Endodermal cell (in vitro differentiated cells): Measurements from ENCODE around the gene FAM13A. TPM values are rescaled to one million over a fixed set of nuclear protein-coding genes. Genes with fewer than 3 reads are reported as not detected.

ENCODE experiments used
- DNase-seq: peaks from one replicate; pipeline ENCODE4 v3.0.0-alpha.2; 2017
- H3K27ac ChIP-seq: 2 replicates; pipeline ENCODE4 v1.5.1; 2013; ENCODE audit warnings: mild to moderate bottlenecking, low read depth, low read length, moderate library complexity
- H3K27me3 ChIP-seq: 2 replicates; pipeline ENCODE4 v1.6.1; 2013; ENCODE audit warnings: mild to moderate bottlenecking, low read length, moderate library complexity; ENCODE audit not compliant: insufficient read depth, control insufficient read depth, poor library complexity, severe bottlenecking
- H3K36me3 ChIP-seq: 2 replicates; pipeline ENCODE4 v1.7.0; 2013; ENCODE audit warnings: mild to moderate bottlenecking, low read length, moderate library complexity; ENCODE audit not compliant: control insufficient read depth, insufficient read depth
- H3K4me1 ChIP-seq: one replicate; pipeline ENCODE4 v1.7.0; 2013; ENCODE audit warnings: low read length; ENCODE audit not compliant: control insufficient read depth, insufficient read depth
- H3K4me3 ChIP-seq: 2 replicates; pipeline ENCODE4 v1.5.1; 2013; ENCODE audit warnings: mild to moderate bottlenecking, low read length, moderate library complexity
- H3K9ac ChIP-seq: 2 replicates; pipeline ENCODE4 v1.6.1; 2013; ENCODE audit warnings: mild to moderate bottlenecking, low read length, moderate library complexity; ENCODE audit not compliant: poor library complexity, severe bottlenecking; ENCODE audit errors: extremely low read depth
- H3K9me3 ChIP-seq: 2 replicates; pipeline ENCODE4 v1.6.1; 2013; ENCODE audit warnings: mild to moderate bottlenecking, low read length, moderate library complexity; ENCODE audit not compliant: control insufficient read depth
- H3K27ac Mint-ChIP-seq: 2 replicates; pipeline ENCODE4 v1.8.0; 2020; ENCODE audit warnings: mixed read lengths
- H3K27me3 Mint-ChIP-seq: 2 replicates; pipeline ENCODE4 v1.8.0; 2021; ENCODE audit warnings: mild to moderate bottlenecking, mixed read lengths; ENCODE audit not compliant: insufficient read depth
- H3K36me3 Mint-ChIP-seq: 2 replicates; pipeline ENCODE4 v1.8.0; 2020; ENCODE audit warnings: low read depth, mixed read lengths
- H3K4me1 Mint-ChIP-seq: 2 replicates; pipeline ENCODE4 v1.8.0; 2020; ENCODE audit warnings: mixed read lengths
- H3K4me3 Mint-ChIP-seq: 2 replicates; pipeline ENCODE4 v1.8.0; 2020; ENCODE audit warnings: mild to moderate bottlenecking, moderate library complexity, mixed read lengths
- H3K9me3 Mint-ChIP-seq: 2 replicates; pipeline ENCODE4 v1.8.0; 2020; ENCODE audit warnings: mild to moderate bottlenecking, mixed read lengths
- WGBS, 2 experiments: methylation state at CpG; one replicate each; pipeline versions ENCODE4 v1.1.5 to v1.1.7; 2013; ENCODE audit warnings: missing lambda C conversion rate in 2 of 2, mixed read lengths in 1 of 2; ENCODE audit not compliant: insufficient coverage in 1 of 2, insufficient read length in 1 of 2; 5-methylcytosine and 5-hydroxymethylcytosine counted together
- total RNA-seq, 2 donors: library from RNA; stranded (reverse); fragmentation: NEBNext Ultra II Directional in 1 of 2; extraction: Animal tissue kit (Norgen Biotek cat#: 25700) in 1 of 2; gene quantifications; 2 replicates in 1 of 2; 3 replicates in 1 of 2; pipeline ENCODE4 v1.2.1, GENCODE V29; 2021
- TF ChIP-seq, protein P1 (sequence below): fragments of 200-600 bp; sonication (generic); conservative IDR thresholded peaks from 2 replicates; pipeline ENCODE4 v1.5.0; 2021; ENCODE audit warnings: antibody characterized with exemption, mild to moderate bottlenecking

Gene FAM13A
- total RNA-seq, 2 donors from 2014 or later = 13.6 to 17.0 TPM

DNA sequence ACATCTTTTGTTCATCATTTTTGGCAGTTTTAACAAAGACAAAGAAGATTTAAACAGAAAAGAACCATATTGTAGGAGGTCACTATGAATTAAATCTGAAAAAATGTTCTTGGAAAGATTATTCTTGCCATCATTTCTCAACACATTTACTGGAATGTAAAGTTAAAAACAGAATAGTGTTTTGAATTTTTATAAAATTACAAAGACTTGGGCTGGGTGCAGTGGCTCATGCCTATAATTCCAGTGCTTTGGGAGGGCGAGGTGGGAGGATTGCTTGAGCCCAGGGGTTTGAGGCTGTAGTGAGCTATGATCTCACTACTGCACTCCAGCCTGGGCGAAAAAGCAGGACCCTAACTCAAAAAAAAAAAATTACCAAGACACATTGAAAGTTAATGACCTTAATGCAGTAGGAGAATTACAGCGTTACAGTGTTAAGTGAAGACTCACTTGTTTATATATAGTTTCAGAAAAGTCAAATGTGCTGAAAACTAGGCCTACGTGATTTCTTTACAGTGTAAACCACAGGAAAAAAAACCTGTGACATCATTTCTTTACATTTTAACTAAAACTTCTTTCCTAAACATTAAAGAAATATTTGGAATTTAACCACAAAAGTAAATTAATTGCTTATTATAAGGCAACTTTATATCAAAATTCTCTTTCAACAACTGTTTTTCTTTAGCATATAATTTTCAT lies 7.9 kb downstream of the FAM13A start:
- no peaks in the 10 kb centered on the region for H3K4me1 ChIP-seq
- H3K9me3 Mint-ChIP-seq = peaks cover 12% of the 10 kb centered on the region
- H3K27ac Mint-ChIP-seq = no peak overlapping the region
- H3K9ac ChIP-seq = no peak overlapping the region
- peaks cover 5% of the 10 kb centered on the region for H3K4me1 Mint-ChIP-seq
- no peak overlapping the region for H3K27ac ChIP-seq
- no peak overlapping the region for H3K4me3 Mint-ChIP-seq
- no peak for DNase-seq
- no peaks in the 10 kb centered on the region for H3K27me3 Mint-ChIP-seq
- WGBS, 2 experiments = 92 to 100% methylated on average over 1 to 4 of the region's 4 CpGs
- TF ChIP-seq, protein P1, sequence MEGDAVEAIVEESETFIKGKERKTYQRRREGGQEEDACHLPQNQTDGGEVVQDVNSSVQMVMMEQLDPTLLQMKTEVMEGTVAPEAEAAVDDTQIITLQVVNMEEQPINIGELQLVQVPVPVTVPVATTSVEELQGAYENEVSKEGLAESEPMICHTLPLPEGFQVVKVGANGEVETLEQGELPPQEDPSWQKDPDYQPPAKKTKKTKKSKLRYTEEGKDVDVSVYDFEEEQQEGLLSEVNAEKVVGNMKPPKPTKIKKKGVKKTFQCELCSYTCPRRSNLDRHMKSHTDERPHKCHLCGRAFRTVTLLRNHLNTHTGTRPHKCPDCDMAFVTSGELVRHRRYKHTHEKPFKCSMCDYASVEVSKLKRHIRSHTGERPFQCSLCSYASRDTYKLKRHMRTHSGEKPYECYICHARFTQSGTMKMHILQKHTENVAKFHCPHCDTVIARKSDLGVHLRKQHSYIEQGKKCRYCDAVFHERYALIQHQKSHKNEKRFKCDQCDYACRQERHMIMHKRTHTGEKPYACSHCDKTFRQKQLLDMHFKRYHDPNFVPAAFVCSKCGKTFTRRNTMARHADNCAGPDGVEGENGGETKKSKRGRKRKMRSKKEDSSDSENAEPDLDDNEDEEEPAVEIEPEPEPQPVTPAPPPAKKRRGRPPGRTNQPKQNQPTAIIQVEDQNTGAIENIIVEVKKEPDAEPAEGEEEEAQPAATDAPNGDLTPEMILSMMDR = no peak
- H3K36me3 Mint-ChIP-seq = peaks cover 5% of the 10 kb centered on the region
- no peaks in the 10 kb centered on the region for H3K27me3 ChIP-seq
- H3K4me3 ChIP-seq = no peak overlapping the region
- H3K9me3 ChIP-seq = no peaks in the 10 kb centered on the region
- H3K36me3 ChIP-seq = no peaks in the 10 kb centered on the region

DNA sequence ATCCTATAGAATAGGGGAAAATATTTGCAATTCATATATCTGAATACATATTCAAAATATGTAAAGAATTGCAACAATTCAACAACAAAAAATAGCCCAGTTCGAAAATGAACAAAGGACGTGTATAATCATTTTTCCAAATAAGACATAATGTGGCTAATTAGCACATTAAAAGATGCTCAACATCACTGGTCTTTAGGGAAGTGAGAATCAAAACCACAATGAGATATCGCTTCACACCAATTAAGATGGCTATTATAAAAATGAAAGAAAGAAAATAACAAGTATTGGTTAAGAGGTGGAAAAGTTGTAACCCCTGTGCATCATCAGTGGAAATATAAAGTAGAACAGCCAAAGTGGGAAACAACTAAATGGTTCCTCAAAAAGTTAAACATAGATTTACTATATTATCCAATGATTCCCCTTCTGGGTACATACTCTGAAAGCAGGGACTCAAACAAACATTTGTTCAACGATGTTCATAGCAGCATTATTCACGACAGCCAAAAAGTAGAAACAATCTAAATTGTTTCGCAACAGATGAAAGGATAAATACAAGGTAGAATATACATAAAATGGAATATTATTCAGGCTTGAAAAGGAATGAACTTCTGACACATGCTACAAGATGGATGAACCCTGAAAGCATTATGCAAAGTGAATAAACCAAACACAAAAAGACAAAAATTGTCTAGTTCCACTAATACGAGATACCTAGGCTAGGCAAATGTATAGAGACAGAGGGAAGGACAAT lies 12.7 kb downstream of the FAM13A start:
- H3K4me3 Mint-ChIP-seq = no peak overlapping the region

DNA sequence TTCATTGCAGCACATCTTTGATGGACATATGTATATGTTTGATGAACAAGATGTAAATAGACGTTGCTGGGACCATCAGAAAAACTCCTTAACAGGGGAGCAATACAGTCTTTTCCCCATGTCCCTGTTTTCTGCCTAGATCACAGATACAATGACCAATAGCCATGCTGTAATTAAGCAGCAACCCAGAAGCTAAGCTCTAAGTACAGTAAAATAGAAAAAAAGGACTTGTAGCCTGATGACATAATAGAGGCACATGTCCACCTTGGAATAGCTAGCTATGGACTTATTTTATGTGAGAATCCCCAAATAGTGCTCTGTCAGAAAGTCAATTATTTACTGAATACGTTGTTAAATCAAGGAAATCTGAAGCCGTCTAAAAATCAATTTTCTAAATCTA lies 14.9 kb downstream of the FAM13A start:
- Histone ChIP-seq H3K9me3 (peaks cover 5% of the 10 kb centered on the region), H3K9ac (no peak overlapping the region), H3K27ac (no peak overlapping the region), H3K27me3 (no peaks in the 10 kb centered on the region), H3K36me3 (no peaks in the 10 kb centered on the region), H3K4me3 (no peak overlapping the region), H3K4me1 (no peaks in the 10 kb centered on the region)
- TF ChIP-seq, protein P1 = no peak
- no peaks in the 10 kb centered on the region for H3K27me3 Mint-ChIP-seq
- H3K4me1 Mint-ChIP-seq = no peaks in the 10 kb centered on the region
- H3K9me3 Mint-ChIP-seq = peaks cover 9% of the 10 kb centered on the region
- H3K27ac Mint-ChIP-seq = no peak overlapping the region
- WGBS, 2 experiments = 96% methylated on average over 3 of the region's 3 CpGs; no CpG with 5 or more reads in 1 of the 2 experiments
- DNase-seq = no peak
- no peak overlapping the region for H3K4me3 Mint-ChIP-seq
- peaks cover 13% of the 10 kb centered on the region for H3K36me3 Mint-ChIP-seq

More for the DNA sequence above, 12.7 kb downstream of the FAM13A start:
- no peaks in the 10 kb centered on the region for H3K9me3 Mint-ChIP-seq
- H3K27ac ChIP-seq = no peak overlapping the region
- H3K4me3 ChIP-seq = no peak overlapping the region
- H3K27ac Mint-ChIP-seq = no peak overlapping the region
- 98 to 100% methylated on average over 4 to 7 of the region's 7 CpGs for WGBS, 2 experiments
- no peak overlapping the region for H3K9ac ChIP-seq
- no peaks in the 10 kb centered on the region for H3K4me1 ChIP-seq
- H3K9me3 ChIP-seq = no peaks in the 10 kb centered on the region
- H3K36me3 Mint-ChIP-seq = peaks cover 4% of the 10 kb centered on the region
- DNase-seq = no peak
- no peaks in the 10 kb centered on the region for H3K4me1 Mint-ChIP-seq
- H3K36me3 ChIP-seq = no peaks in the 10 kb centered on the region
- TF ChIP-seq, protein P1 = no peak
- H3K27me3 Mint-ChIP-seq = no peaks in the 10 kb centered on the region
- no peaks in the 10 kb centered on the region for H3K27me3 ChIP-seq
